ENCODE data around the gene SOX10.

SOX10 gene

GRCh38 chr22:37995460-37995859 is 11.1 kb upstream of the SOX10 start:
- in situ Hi-C loops (cut with MboI; ENCODE audit: low pct_unique_long_range_greater_than_20kb, low sequenced_read_pairs, unreplicated experiment) = no loop called here

GRCh38 chr22:37994982-37995381 is 10.6 kb upstream of the SOX10 start:
- no peak for DNase-seq (ENCODE audit: low spot score)
- in situ Hi-C loops (cut with MboI; ENCODE audit: low pct_unique_long_range_greater_than_20kb, low sequenced_read_pairs, unreplicated experiment) = no loop called here
- no peak for TF ChIP-seq CTCF (IDR thresholded peaks at IDR 0.05; ENCODE audit: extremely low read depth, insufficient read depth, missing control alignments)

More at GRCh38 chr22:37995460-37995859, 11.1 kb upstream of the SOX10 start:
- DNase-seq (ENCODE audit: low spot score) = no peak
- no peak for TF ChIP-seq CTCF (IDR thresholded peaks at IDR 0.05; ENCODE audit: extremely low read depth, insufficient read depth, missing control alignments)

- DNase-seq (ENCODE audit: low spot score) = no peak
- in situ Hi-C loops (cut with MboI; ENCODE audit: low pct_unique_long_range_greater_than_20kb, low sequenced_read_pairs, unreplicated experiment) = no loop called here
- no peak for TF ChIP-seq CTCF (IDR thresholded peaks at IDR 0.05; ENCODE audit: extremely low read depth, insufficient read depth, missing control alignments)
These were observed 9.7 kb upstream of the SOX10 start for GRCh38 chr22:37994049-37994448.

- TF ChIP-seq CTCF (IDR thresholded peaks at IDR 0.05; ENCODE audit: extremely low read depth, insufficient read depth, missing control alignments) = no peak
- DNase-seq (ENCODE audit: low spot score) = no peak
- in situ Hi-C loops (cut with MboI; ENCODE audit: low pct_unique_long_range_greater_than_20kb, low sequenced_read_pairs, unreplicated experiment) = no loop called here
These were observed 7.5 kb upstream of the SOX10 start for GRCh38 chr22:37991731-37992442.

GRCh38 chr22:37990862-37991261 is 6.5 kb upstream of the SOX10 start:
- DNase-seq (ENCODE audit: low spot score) = no peak
- in situ Hi-C loops (cut with MboI; ENCODE audit: low pct_unique_long_range_greater_than_20kb, low sequenced_read_pairs, unreplicated experiment) = no loop called here
- TF ChIP-seq CTCF (IDR thresholded peaks at IDR 0.05; ENCODE audit: extremely low read depth, insufficient read depth, missing control alignments) = no peak

GRCh38 chr22:37990301-37990700 is 5.9 kb upstream of the SOX10 start:
- no peak for TF ChIP-seq CTCF (IDR thresholded peaks at IDR 0.05; ENCODE audit: extremely low read depth, insufficient read depth, missing control alignments)
- DNase-seq (ENCODE audit: low spot score) = no peak
- in situ Hi-C loops (cut with MboI; ENCODE audit: low pct_unique_long_range_greater_than_20kb, low sequenced_read_pairs, unreplicated experiment) = no loop called here

Measured in GM13977 (cell line).